HCT116 (cell line): ENCODE data around the gene DCLRE1B. TPM values are rescaled to one million over a fixed set of nuclear protein-coding genes. Genes with fewer than 3 reads are reported as not detected.

Experiments
- ATAC-seq: fragments of 200-7000 bp; cut with Tn5 transposase; 2 replicates; pipeline ENCODE4 v1.9.1; 2020; ENCODE audit warnings: mild to moderate bottlenecking, moderate library complexity
- BruUV-seq: library from RNA; stranded (reverse); fragments of 400-500 nt; replicated peaks from 2 replicates; lab custom pipeline; 2021; lab: Mats Ljungman, UMichigan
- CTCF ChIA-PET: fragments of 300-600 bp; sonication (Branson Sonifier 250); formaldehyde crosslinking; loops from one replicate; lab custom pipeline; 2021; ENCODE audit warnings: antibody characterized with exemption; lab: Charles Lee
- POLR2A ChIA-PET: fragments of 300-600, 350-600 bp; sonication (Branson Sonifier 250); formaldehyde crosslinking; loops from one replicate; lab custom pipeline; 2021; ENCODE audit warnings: antibody characterized with exemption; lab: Charles Lee
- RAD21 ChIA-PET, 2 experiments: fragments of 300-600 bp; sonication (Branson Sonifier 250); formaldehyde crosslinking; loops; one replicate each; lab custom pipeline; 2023; ENCODE audit warnings: low total read pairs in 2 of 2; ENCODE audit not compliant: uncharacterized antibody in 2 of 2, unreplicated experiment in 2 of 2, low non-redundant PET in 1 of 2; lab: Charles Lee
- DNase-seq: peaks from one replicate; pipeline ENCODE4 v3.0.0-alpha.2; 2010; ENCODE audit warnings: low read depth, low spot score
- H2AFZ ChIP-seq: fragments of 200-600 bp; shearing (Covaris generic), sonication (generic); 2 replicates; pipeline ENCODE4 v1.6.1; 2017; ENCODE audit warnings: low read depth, mixed run types, mixed read lengths, antibody characterized with exemption, low read length; ENCODE audit not compliant: poor library complexity, severe bottlenecking
- H3K27ac ChIP-seq: 2 replicates; pipeline ENCODE4 v1.5.1; 2012; ENCODE audit warnings: low read depth, low read length
- H3K27me3 ChIP-seq: fragments of 200-600 bp; sonication (generic); 2 replicates; pipeline ENCODE4 v1.6.1; 2016; ENCODE audit warnings: mixed run types, low read length, mixed read lengths; ENCODE audit not compliant: insufficient read depth
- H3K36me3 ChIP-seq, 2 experiments: fragments of 200-500 bp in 1 of 2; fragments of 200-600 bp in 1 of 2; sonication (Bioruptor generic) in 1 of 2; sonication (generic) in 1 of 2; 2 replicates each; pipeline versions ENCODE4 v1.5.1 to v1.6.1; 2014 to 2016; ENCODE audit warnings: low read length in 2 of 2, inconsistent platforms in 1 of 2, mixed read lengths in 1 of 2, mixed run types in 1 of 2; ENCODE audit not compliant: insufficient read depth in 2 of 2, control insufficient read depth in 1 of 2
- H3K4me1 ChIP-seq, 2 experiments: fragments of 200-600 bp in 1 of 2; sonication (generic) in 1 of 2; 2 replicates each; pipeline versions ENCODE4 v1.5.1 to v1.6.1; 2012 to 2017; ENCODE audit warnings: low read length in 2 of 2, inconsistent platforms in 1 of 2, mild to moderate bottlenecking in 1 of 2, mixed read lengths in 1 of 2, mixed run types in 1 of 2, moderate library complexity in 1 of 2; ENCODE audit not compliant: insufficient read depth in 2 of 2, control insufficient read depth in 1 of 2
- H3K4me2 ChIP-seq: fragments of 200-600 bp; sonication (generic); 2 replicates; pipeline ENCODE4 v1.6.1; 2017; ENCODE audit warnings: mixed run types, low read length, mixed read lengths
- H3K4me3 ChIP-seq, 2 experiments: fragments of 200-600 bp in 1 of 2; sonication (generic) in 1 of 2; replicated peaks in 1 of 2; 2 replicates each; pipeline ENCODE4 v1.5.1; 2011 to 2016; ENCODE audit warnings: low read length in 2 of 2, control low read depth in 1 of 2, low read depth in 1 of 2, mild to moderate bottlenecking in 1 of 2, mixed read lengths in 1 of 2, mixed run types in 1 of 2
- H3K79me2 ChIP-seq: fragments of 200-600 bp; sonication (generic); 2 replicates; pipeline ENCODE4 v1.6.1; 2017; ENCODE audit warnings: mild to moderate bottlenecking, mixed run types, low read length, moderate library complexity, mixed read lengths; ENCODE audit not compliant: insufficient read depth
- H3K9ac ChIP-seq: fragments of 200-600 bp; sonication (generic); 2 replicates; pipeline ENCODE4 v1.6.1; 2016; ENCODE audit warnings: low read length, mixed read lengths
- H3K9me2 ChIP-seq: fragments of 200-600 bp; sonication (generic), shearing (Covaris generic); 2 replicates; pipeline ENCODE4 v1.6.1; 2017; ENCODE audit warnings: mixed run types, mild to moderate bottlenecking, moderate library complexity; ENCODE audit not compliant: insufficient read depth
- H3K9me3 ChIP-seq, 2 experiments: fragments of 200-500 bp in 1 of 2; fragments of 200-600 bp in 1 of 2; sonication (Bioruptor generic) in 1 of 2; sonication (generic) in 1 of 2; 2 replicates each; pipeline ENCODE4 v1.6.1; 2014 to 2017; ENCODE audit warnings: low read length in 2 of 2, mixed read lengths in 2 of 2, inconsistent platforms in 1 of 2, low read depth in 1 of 2, mild to moderate bottlenecking in 1 of 2, mixed run types in 1 of 2, moderate library complexity in 1 of 2; ENCODE audit not compliant: control insufficient read depth in 1 of 2, insufficient read depth in 1 of 2
- H4K20me1 ChIP-seq: fragments of 200-600 bp; sonication (generic), shearing (Covaris generic); 2 replicates; pipeline ENCODE4 v1.6.1; 2017; ENCODE audit warnings: mixed run types, mild to moderate bottlenecking, moderate library complexity; ENCODE audit not compliant: insufficient read depth
- JUND ChIP-seq: IDR thresholded peaks from 2 replicates; pipeline ENCODE4 v1.6.1; 2012
- RAD21 ChIP-seq: IDR thresholded peaks from 2 replicates; pipeline ENCODE4 v1.6.1; 2012; ENCODE audit warnings: low read depth, mild to moderate bottlenecking
- intact Hi-C: fragments of 100-400 bp; cut with micrococcal nuclease; formaldehyde crosslinking; loops from 2 replicates; pipeline ENCODE4 v1.10.0; 2022
- total RNA-seq: library from RNA; stranded (reverse); gene quantifications from one replicate; pipeline ENCODE4 v1.2.1, GENCODE V29; 2021; ENCODE audit not compliant: unreplicated experiment

Gene DCLRE1B
- total RNA-seq, 1 experiment from 2014 or later, result 13.4 TPM

GRCh38 chr1:113963281-113963906 lies 58.3 kb downstream of the DCLRE1B start:
- H3K4me2 ChIP-seq, result no peak overlapping the region
- ChIA-PET POLR2A (no interaction called here), RAD21 (no interaction called here), CTCF (interaction anchor here (0.7 to 1.9 kb wide), 4 partner anchors 11 to 128 kb away, joined by 3 to 10 read pairs (median 6); no protein-coding TSS in a partner anchor)
- DNase-seq, result no peak
- H3K4me3 ChIP-seq, result no peak overlapping the region
- TF ChIP-seq RAD21, result peak; percentile 36; the same call in 1 of the 2 replicates
- TF ChIP-seq JUND, result no peak
- no peaks in the 10 kb centered on the region for H3K79me2 ChIP-seq
- no peaks in the 10 kb centered on the region for H3K4me1 ChIP-seq
- H3K9ac ChIP-seq, result no peak overlapping the region
- no peaks in the 10 kb centered on the region for H4K20me1 ChIP-seq
- H2AFZ ChIP-seq, result no peak overlapping the region
- H3K9me2 ChIP-seq, result no peaks in the 10 kb centered on the region
- BruUV-seq, result no TSS peak
- intact Hi-C loops, result loop anchor here (10.0 kb wide), 1 partner anchor 129 kb away; no protein-coding TSS in a partner anchor
- peaks cover 12 to 32% of the 10 kb centered on the region in 2 experiments for H3K36me3 ChIP-seq
- H3K27me3 ChIP-seq, result no peaks in the 10 kb centered on the region
- no peak for ATAC-seq
- H3K27ac ChIP-seq, result no peak overlapping the region
- H3K9me3 ChIP-seq, result no peaks in the 10 kb centered on the region

Other genes with a start within 250 kb of the DCLRE1B start
- gene PHTF1, start 145.8 kb upstream of the DCLRE1B start, total RNA-seq, result 11.4 TPM
- gene RSBN1, start 92.8 kb upstream of the DCLRE1B start, total RNA-seq, result 16.6 TPM
- gene PTPN22, start 33.6 kb upstream of the DCLRE1B start, total RNA-seq, result 0.17 TPM
- 0.54 TPM for gene BCL2L15, start 17.7 kb upstream of the DCLRE1B start, total RNA-seq
- 11.1 TPM for gene AP4B1, start 527 bp upstream of the DCLRE1B start, total RNA-seq
- gene HIPK1, start 24.0 kb downstream of the DCLRE1B start, total RNA-seq, result 40.1 TPM
- 0.25 TPM for gene OLFML3, start 74.1 kb downstream of the DCLRE1B start, total RNA-seq
- not detected for gene SYT6, start 248.5 kb downstream of the DCLRE1B start, total RNA-seq